Nephron progenitor cell (in vitro differentiated cells): ENCODE data around the gene TDP2.

Experiments used
- DNase-seq: peaks from one replicate; pipeline ENCODE4 v3.0.0; 2021
- H3K27ac Mint-ChIP-seq: 2 replicates; pipeline ENCODE4 v1.8.0; 2021; ENCODE audit warnings: mild to moderate bottlenecking, moderate library complexity, mixed read lengths
- H3K27me3 Mint-ChIP-seq: 2 replicates; pipeline ENCODE4 v1.8.0; 2021; ENCODE audit warnings: mild to moderate bottlenecking, low read depth, mixed read lengths; ENCODE audit not compliant: poor library complexity
- H3K36me3 Mint-ChIP-seq: 2 replicates; pipeline ENCODE4 v1.8.0; 2021; ENCODE audit warnings: low read depth, mixed read lengths
- H3K4me1 Mint-ChIP-seq: 2 replicates; pipeline ENCODE4 v1.8.0; 2021; ENCODE audit warnings: mixed read lengths
- H3K4me3 Mint-ChIP-seq: 2 replicates; pipeline ENCODE4 v1.8.0; 2021; ENCODE audit warnings: mild to moderate bottlenecking, moderate library complexity, mixed read lengths
- H3K9me3 Mint-ChIP-seq: 2 replicates; pipeline ENCODE4 v1.8.0; 2021; ENCODE audit warnings: mild to moderate bottlenecking, moderate library complexity, mixed read lengths
- TF ChIP-seq, protein P1 (sequence below): fragments of 200-600 bp; sonication (generic); IDR thresholded peaks from 2 replicates; pipeline ENCODE4 v1.5.0; 2021; ENCODE audit warnings: antibody characterized with exemption

The TDP2 gene

DNA sequence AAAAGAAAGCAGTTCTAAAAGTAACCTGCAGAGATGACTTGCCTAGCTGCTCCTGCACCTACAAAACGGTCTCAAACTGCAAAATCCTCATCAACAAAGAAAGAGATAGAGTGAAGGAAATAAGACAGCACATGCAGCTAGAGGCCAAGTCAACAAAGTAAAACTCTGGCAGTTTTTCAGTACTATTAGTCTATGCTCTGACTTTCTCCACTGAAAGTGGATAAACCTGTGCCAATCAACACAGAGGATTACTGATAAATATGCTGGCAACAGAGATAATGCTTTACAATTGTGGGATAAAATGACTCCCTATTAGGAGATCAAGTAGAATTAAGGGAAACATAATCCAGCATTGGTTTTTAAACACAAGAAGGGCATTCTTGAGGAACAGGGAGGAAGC, 34.1 kb downstream of the TDP2 start:
- TF ChIP-seq, protein P1, sequence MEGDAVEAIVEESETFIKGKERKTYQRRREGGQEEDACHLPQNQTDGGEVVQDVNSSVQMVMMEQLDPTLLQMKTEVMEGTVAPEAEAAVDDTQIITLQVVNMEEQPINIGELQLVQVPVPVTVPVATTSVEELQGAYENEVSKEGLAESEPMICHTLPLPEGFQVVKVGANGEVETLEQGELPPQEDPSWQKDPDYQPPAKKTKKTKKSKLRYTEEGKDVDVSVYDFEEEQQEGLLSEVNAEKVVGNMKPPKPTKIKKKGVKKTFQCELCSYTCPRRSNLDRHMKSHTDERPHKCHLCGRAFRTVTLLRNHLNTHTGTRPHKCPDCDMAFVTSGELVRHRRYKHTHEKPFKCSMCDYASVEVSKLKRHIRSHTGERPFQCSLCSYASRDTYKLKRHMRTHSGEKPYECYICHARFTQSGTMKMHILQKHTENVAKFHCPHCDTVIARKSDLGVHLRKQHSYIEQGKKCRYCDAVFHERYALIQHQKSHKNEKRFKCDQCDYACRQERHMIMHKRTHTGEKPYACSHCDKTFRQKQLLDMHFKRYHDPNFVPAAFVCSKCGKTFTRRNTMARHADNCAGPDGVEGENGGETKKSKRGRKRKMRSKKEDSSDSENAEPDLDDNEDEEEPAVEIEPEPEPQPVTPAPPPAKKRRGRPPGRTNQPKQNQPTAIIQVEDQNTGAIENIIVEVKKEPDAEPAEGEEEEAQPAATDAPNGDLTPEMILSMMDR = no peak
- DNase-seq = no peak
- Mint-ChIP-seq H3K27me3 (peaks cover 4% of the 10 kb centered on the region), H3K4me1 (no peaks in the 10 kb centered on the region), H3K36me3 (no peaks in the 10 kb centered on the region), H3K9me3 (peaks cover 13% of the 10 kb centered on the region), H3K4me3 (no peak overlapping the region), H3K27ac (no peak overlapping the region)

DNA sequence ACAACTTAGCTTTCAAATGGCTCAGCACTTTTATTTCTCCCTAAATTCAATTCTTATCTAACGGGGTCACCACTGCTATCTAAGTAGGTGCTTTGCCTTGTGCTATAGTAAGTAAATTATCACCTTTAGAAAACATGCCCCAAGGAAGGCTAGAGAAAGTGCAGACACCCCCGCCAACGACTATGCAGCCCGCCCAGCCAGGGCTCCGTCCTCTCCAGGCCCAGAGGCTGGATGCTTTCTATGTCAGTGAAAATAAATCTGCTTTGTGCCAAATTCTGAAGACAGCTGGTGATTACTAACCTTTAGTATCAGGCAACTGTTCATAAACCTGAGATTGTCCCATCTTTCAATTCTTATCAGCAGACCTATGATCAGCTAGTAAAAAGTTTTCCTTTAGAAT, 35.0 kb downstream of the TDP2 start:
- no peak overlapping the region for H3K27ac Mint-ChIP-seq
- H3K27me3 Mint-ChIP-seq = peaks cover 4% of the 10 kb centered on the region
- DNase-seq = no peak
- peaks cover 11% of the 10 kb centered on the region for H3K9me3 Mint-ChIP-seq
- H3K4me3 Mint-ChIP-seq = no peak overlapping the region
- H3K36me3 Mint-ChIP-seq = no peaks in the 10 kb centered on the region
- no peaks in the 10 kb centered on the region for H3K4me1 Mint-ChIP-seq
- TF ChIP-seq, protein P1 = no peak

DNA sequence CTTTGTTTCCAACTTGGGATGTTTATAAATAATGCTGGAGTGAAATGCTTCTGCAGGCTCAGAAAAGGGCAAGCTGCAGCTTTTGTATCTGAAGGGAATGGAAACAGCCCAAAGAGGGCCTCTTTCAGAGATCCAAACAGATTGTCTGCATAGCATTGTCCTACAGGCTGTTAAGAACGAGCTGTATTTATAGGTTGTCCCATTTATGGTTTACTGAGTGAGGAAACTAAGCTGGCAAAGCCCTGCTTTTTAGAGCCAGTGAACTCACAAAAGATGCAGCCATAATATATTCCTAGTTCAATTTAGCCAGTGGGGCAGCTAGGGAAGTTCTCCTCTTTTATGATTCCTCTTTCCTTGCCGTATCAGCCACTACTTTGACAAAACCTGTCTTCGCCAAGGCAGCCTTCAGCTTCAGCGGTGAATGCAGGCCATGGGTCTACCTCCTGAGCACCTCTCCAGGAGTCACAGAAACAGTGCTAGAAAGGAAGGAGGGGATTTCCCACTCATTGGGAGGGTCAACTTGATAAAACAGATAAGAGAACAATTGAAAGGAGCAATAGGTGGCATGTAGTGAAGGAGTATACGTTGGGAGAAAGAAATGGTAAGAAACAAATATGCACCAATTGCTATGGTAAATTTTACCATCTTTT, 35.7 kb downstream of the TDP2 start:
- Mint-ChIP-seq H3K27me3 (peaks cover 4% of the 10 kb centered on the region), H3K4me3 (no peak overlapping the region), H3K9me3 (peaks cover 6% of the 10 kb centered on the region), H3K36me3 (no peaks in the 10 kb centered on the region), H3K4me1 (no peaks in the 10 kb centered on the region), H3K27ac (no peak overlapping the region)
- DNase-seq = no peak
- TF ChIP-seq, protein P1 = no peak

DNA sequence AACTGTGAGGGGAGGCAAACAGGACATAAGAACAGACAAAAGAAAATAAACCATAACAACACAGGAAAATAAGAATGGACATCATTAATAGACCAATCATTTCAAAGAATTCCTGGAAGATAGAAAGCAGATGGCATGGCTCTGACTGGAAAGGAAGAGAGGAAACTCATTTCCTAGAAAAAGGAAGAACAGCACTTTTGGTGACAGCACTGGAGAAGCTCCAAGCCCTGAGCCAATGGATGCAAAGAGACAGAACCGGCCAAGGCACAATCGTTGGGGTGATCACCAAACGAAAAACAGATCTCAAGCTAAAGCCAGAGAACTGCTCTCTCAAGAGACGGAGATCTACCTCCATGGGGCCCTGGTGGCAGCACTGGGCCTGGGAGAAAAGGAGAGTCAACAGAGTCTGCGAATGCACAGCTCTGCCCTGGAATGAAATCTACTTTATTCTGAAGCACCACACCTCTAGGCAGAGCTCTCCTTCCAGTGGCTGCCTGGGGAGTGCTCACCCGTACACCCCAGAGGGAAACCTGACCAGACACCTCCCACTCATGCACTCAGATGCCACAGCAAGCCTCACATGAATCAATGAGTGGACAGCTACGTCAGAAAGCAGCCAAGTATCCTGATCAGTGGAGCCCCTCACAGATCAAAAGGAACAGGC, 44.9 kb downstream of the TDP2 start:
- peaks cover 13% of the 10 kb centered on the region for H3K4me1 Mint-ChIP-seq
- peaks cover 7% of the 10 kb centered on the region for H3K9me3 Mint-ChIP-seq
- H3K27ac Mint-ChIP-seq = no peak overlapping the region
- H3K27me3 Mint-ChIP-seq = no peaks in the 10 kb centered on the region
- TF ChIP-seq, protein P1 = no peak
- no peaks in the 10 kb centered on the region for H3K36me3 Mint-ChIP-seq
- peak; percentile 10 for DNase-seq
- no peak overlapping the region for H3K4me3 Mint-ChIP-seq

DNA sequence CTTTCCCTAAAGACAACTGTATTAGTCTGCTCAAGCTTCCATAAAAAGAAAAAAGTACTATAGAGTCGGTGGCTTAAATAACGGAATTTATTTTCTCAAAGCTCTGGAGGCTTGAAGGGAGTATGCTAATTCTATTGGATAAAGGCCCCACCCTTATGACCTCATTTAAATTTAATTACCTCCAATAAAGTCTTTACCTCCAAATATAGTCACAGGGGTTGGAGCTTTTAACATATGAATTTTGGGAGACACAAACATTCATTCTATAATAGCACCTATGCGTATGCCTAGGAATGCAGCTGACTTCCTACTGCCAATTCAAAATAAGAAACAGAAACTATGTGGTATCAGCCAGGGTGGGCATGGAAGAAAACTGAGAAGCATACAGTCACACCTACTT, 46.1 kb downstream of the TDP2 start:
- TF ChIP-seq, protein P1 = no peak
- no peak overlapping the region for H3K4me3 Mint-ChIP-seq
- no peak for DNase-seq
- peaks cover 13% of the 10 kb centered on the region for H3K4me1 Mint-ChIP-seq
- H3K27me3 Mint-ChIP-seq = no peaks in the 10 kb centered on the region
- peaks cover 7% of the 10 kb centered on the region for H3K9me3 Mint-ChIP-seq
- H3K36me3 Mint-ChIP-seq = no peaks in the 10 kb centered on the region
- H3K27ac Mint-ChIP-seq = no peak overlapping the region

DNA sequence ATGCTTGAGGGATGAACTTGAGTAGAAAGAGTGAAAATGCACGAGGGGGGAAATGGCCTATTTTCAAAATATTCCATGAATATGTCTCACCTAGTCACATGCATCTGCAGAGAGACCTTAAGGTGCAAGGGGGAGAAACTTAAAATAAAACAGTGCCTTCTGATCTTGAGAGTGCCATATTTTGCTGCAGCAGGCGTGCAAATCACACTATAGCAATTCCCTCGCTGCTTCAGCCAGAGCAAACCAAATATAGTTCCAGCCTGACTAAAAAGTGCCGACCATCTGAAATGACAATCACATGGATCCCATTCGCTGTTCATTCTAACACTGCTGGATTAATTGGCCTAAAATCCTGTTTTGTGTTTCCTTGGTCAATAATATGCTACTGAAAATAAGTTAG, 47.0 kb downstream of the TDP2 start:
- Mint-ChIP-seq H3K27me3 (peaks cover 1% of the 10 kb centered on the region), H3K4me3 (no peak overlapping the region), H3K9me3 (peaks cover 7% of the 10 kb centered on the region), H3K4me1 (peaks cover 13% of the 10 kb centered on the region), H3K27ac (no peak overlapping the region), H3K36me3 (no peaks in the 10 kb centered on the region)
- TF ChIP-seq, protein P1 = no peak
- no peak for DNase-seq
